ENCODE results near the gene GGNBP2. TPM values are rescaled to one million over a fixed set of nuclear protein-coding genes. Genes with fewer than 3 reads are reported as not detected.
A peak's percentile ranks its signal among the peaks of the same experiment; 100 is the strongest.

Gene GGNBP2
- total RNA-seq, 2 donors from 2014 or later, result 162 to 174 TPM

DNA sequence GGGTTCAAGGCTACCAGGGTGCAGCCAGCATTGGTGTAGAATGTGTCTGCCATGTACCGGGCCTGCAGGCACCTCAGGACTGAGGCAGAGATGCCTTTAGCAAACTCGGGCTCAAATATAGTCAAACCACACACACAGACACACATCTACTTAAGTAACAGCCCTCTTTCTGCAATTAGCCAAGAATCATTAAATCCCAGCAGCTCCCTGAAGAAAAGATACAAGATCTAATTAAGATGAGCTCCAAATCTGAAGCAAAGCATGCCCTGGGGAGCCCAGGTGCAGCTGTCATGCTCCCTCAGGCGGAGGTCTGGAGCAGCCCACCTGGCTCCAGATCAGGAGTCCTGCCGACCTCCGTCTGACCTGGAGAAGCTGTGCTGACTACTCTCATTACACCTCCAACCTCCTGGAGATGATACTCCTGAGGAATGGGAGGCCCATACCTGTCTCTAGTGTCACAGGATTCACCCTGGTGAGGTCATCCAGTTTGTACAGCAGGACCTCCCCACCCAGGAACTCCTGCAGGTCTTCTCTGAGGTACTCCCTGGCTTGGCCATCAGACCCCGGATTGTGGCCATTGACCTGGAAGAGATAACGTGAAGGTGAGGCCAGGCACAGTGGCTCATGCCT is 17.0 kb upstream of the GGNBP2 start:
- Mint-ChIP-seq H3K4me3 (no peak overlapping the region), H3K36me3 (ENCODE audit: low read depth) (peaks cover 10% of the 10 kb centered on the region), H3K4me1 (peaks cover 16% of the 10 kb centered on the region), H3K27me3 (no peaks in the 10 kb centered on the region), H3K27ac (no peak overlapping the region)
- no peaks in the 10 kb centered on the region for H3K9me3 ChIP-seq (ENCODE audit: control insufficient read depth, low read length, poor library complexity, severe bottlenecking)
- no peak for ATAC-seq
- no peak for DNase-seq

DNA sequence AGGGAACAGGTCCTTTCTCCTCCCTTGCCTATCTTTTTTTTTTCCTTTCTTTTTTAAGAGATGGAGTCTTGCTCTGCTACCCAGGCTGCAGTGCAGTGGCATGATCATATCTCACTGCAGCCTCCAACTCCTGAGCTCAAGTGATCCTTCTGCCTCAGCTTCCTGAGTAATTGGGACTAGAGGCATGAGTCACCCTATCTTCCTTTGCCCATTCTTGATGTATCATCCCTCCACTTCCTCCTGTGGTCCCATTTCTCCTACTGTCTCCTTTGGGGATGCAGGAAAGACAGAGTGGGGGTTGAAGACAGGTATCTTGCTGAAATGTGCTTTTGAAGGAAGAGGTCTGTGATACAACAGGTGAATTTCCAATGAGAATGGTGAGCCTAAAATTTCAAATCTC is 15.6 kb upstream of the GGNBP2 start:
- Mint-ChIP-seq H3K36me3 (ENCODE audit: low read depth) (peaks cover 10% of the 10 kb centered on the region), H3K4me1 (peaks cover 17% of the 10 kb centered on the region), H3K4me3 (no peak overlapping the region), H3K27me3 (no peaks in the 10 kb centered on the region), H3K27ac (no peak overlapping the region)
- no peak for ATAC-seq
- no peaks in the 10 kb centered on the region for H3K9me3 ChIP-seq (ENCODE audit: control insufficient read depth, low read length, poor library complexity, severe bottlenecking)
- no peak for DNase-seq

GRCh38 chr17:36532435-36532975 is 12.2 kb upstream of the GGNBP2 start:
- Mint-ChIP-seq H3K36me3 (ENCODE audit: low read depth) (peaks cover 2% of the 10 kb centered on the region), H3K27ac (no peak overlapping the region), H3K27me3 (no peaks in the 10 kb centered on the region), H3K4me1 (peaks cover 21% of the 10 kb centered on the region), H3K4me3 (no peak overlapping the region)
- ATAC-seq (no peak), DNase-seq (no peak)
- no peaks in the 10 kb centered on the region for H3K9me3 ChIP-seq (ENCODE audit: control insufficient read depth, low read length, poor library complexity, severe bottlenecking)

DNA sequence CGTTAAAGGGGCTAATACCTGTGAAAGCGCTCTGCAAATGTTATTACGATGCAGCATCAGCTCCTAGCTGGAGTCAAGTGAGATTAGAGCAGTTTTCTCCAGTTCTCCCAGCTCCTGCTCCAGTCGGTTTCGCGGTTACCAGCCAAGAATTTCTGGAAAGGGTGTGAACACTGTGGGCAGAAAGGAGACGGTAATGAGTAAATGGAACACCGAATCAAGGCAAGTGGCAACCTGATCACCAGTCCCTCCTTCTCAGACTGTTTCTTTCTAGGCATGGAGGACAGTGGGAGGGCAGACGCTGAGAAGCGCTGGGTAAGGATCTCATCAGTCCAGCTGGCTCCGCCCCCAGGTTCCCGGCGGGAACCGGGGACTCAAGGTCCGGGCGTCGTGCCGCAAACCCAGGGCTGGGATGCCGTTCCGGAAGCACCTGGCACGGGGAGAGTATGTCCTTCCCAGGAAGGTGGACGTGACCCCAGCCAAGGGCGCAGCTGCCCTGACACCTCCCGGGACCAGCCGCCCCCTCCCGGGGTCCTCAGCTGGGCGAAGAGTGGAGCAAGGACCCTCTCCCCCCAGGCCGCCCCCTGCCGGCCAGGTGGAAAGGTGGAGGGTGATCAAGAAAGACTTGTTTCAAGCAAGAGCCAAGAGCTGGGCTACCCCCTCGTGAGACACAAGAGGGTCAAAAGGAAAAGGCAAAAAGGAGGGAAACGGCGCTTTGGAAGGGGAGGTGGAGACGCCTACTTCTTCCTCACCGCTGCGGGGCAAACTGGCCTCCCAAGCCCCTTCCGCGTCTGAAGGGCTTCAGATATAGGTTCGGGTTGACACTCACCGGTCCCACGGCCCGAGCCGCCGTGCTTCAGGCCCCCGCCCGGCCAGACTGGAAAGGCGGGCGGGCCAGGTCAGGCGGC is 10.5 kb upstream of the GGNBP2 start:
- peak; percentile 29 to 50 (median 43) for DNase-seq
- Mint-ChIP-seq H3K4me3 (peak overlapping the region; percentile 98), H3K27me3 (no peaks in the 10 kb centered on the region), H3K27ac (peak overlapping the region; percentile 94), H3K36me3 (ENCODE audit: low read depth) (peaks cover 1% of the 10 kb centered on the region), H3K4me1 (peaks cover 20% of the 10 kb centered on the region)
- no peaks in the 10 kb centered on the region for H3K9me3 ChIP-seq (ENCODE audit: control insufficient read depth, low read length, poor library complexity, severe bottlenecking)
- ATAC-seq, result peak; percentile 50

DNA sequence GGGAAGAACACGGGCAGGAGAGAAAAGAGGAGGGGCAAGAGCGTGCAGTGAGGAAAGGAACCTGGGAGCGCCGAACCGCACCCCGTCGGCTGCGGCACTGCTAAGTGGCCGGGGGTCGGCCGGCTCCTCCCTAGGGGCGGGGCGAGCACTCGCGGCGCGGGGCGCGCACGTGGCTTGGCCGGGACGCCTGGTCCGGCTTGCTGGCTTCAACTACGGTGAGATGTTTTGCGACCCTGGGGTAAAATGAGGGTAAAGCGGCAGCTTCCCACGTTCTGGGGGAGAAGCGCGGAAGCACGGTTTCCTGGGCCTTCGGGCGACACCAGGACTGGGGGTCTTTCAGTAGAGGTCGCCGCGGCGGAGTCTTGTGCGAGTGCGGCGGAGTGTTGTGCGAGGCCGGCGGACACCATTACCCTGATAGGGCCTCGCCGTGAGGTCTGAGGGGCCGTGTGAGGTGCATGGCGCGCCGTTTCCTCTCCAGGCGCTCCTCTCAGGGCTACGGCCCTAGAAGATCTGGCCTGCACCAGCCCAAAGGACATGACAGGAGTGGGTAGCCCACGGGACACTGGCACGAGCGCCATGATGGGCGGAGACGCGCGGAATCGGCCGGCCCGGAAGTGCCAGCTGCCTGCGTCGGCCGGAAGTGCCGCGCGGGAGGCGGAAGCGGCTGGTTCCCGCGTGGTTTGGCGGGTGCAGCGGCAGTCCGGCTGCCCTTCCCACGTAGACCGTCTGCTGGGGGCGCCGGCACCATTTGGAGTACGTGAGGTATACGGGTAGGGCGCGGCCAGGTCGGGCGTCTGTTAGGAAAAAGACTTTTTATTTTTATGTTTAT is 9.7 kb upstream of the GGNBP2 start, which contains the start of the genes MYO19 and PIGW:
TSS of gene MYO19 (minus strand) at position 29 of the 829 bp plus-strand sequence. CDS start 2,330 bp downstream, outside the sequence.
TSS of gene PIGW (plus strand) at position 148 of the 829 bp plus-strand sequence. CDS start 2,115 bp downstream, outside the sequence.
- H3K4me1 Mint-ChIP-seq, result peaks cover 17% of the 10 kb centered on the region
- peak within 1 kb of the TSS; percentile 94 for H3K27ac Mint-ChIP-seq
- H3K36me3 Mint-ChIP-seq (ENCODE audit: low read depth), result no peaks in the 10 kb centered on the region
- no peaks in the 10 kb centered on the region for H3K9me3 ChIP-seq (ENCODE audit: control insufficient read depth, low read length, poor library complexity, severe bottlenecking)
- DNase-seq, result peak; percentile 70 to 76 (median 75)
- ATAC-seq, result peak; percentile 82
- peak within 1 kb of the TSS; percentile 98 for H3K4me3 Mint-ChIP-seq
- no peaks in the 10 kb centered on the region for H3K27me3 Mint-ChIP-seq

DNA sequence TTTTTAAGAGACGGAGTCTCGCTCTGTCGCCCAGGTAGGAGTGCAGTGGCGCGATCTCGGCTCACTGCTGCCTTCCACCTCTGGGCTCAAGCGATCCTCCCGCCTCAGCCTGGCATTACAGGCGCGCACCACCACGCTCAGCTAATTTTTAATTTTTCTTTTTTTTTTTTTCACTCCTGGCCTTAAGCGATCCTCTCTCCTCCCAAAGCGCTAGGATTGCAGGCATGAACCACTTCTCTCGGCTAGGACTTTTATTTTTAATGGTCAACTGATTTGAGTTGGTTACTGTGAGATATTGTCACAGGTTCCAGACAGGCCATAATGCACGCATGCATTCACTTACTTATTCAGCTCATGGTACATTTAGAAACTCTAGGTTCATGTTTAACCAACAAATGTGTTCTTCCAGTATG is 9.0 kb upstream of the GGNBP2 start:
- ATAC-seq (no peak), DNase-seq (no peak)
- no peaks in the 10 kb centered on the region for H3K36me3 Mint-ChIP-seq (ENCODE audit: low read depth)

GRCh38 chr17:36540696-36541095 is 4.0 kb upstream of the GGNBP2 start:
- no peaks in the 10 kb centered on the region for H3K36me3 Mint-ChIP-seq (ENCODE audit: low read depth)
- H3K4me1 Mint-ChIP-seq, result peaks cover 11% of the 10 kb centered on the region
- no peak overlapping the region for H3K27ac Mint-ChIP-seq
- no peak overlapping the region for H3K4me3 Mint-ChIP-seq
- ATAC-seq (no peak), DNase-seq (no peak)
- H3K27me3 Mint-ChIP-seq, result no peaks in the 10 kb centered on the region
- no peaks in the 10 kb centered on the region for H3K9me3 ChIP-seq (ENCODE audit: control insufficient read depth, low read length, poor library complexity, severe bottlenecking)

More for the DNA sequence above, 9.0 kb upstream of the GGNBP2 start:
- no peaks in the 10 kb centered on the region for H3K9me3 ChIP-seq (ENCODE audit: control insufficient read depth, low read length, poor library complexity, severe bottlenecking)
- no peaks in the 10 kb centered on the region for H3K27me3 Mint-ChIP-seq
- H3K27ac Mint-ChIP-seq, result peak overlapping the region; percentile 94
- H3K4me3 Mint-ChIP-seq, result peak overlapping the region; percentile 98
- H3K4me1 Mint-ChIP-seq, result peaks cover 17% of the 10 kb centered on the region

GRCh38 chr17:36542755-36543154 is 2.0 kb upstream of the GGNBP2 start:
- peak overlapping the region; percentile 99 for H3K27ac Mint-ChIP-seq
- ATAC-seq (no peak), DNase-seq (no peak)
- H3K27me3 Mint-ChIP-seq, result no peaks in the 10 kb centered on the region
- H3K36me3 Mint-ChIP-seq (ENCODE audit: low read depth), result no peaks in the 10 kb centered on the region
- no peaks in the 10 kb centered on the region for H3K9me3 ChIP-seq (ENCODE audit: control insufficient read depth, low read length, poor library complexity, severe bottlenecking)
- H3K4me1 Mint-ChIP-seq, result peaks cover 15% of the 10 kb centered on the region
- H3K4me3 Mint-ChIP-seq, result no peak overlapping the region

DNA sequence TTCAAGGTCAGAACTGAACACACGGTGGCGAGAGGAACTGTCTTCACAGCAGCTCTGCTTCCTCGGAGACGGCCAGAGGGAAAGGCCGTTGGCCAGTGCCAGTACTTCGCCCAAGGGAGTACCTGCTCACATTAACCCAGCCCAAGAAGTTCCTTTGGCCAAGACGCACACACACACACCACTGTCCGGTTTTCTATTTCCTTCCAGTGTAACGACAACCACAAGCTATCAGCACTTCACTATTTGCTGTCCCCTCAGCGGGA is 744 bp upstream of the GGNBP2 start:
- Mint-ChIP-seq H3K27me3 (no peaks in the 10 kb centered on the region), H3K4me3 (peak overlapping the region; percentile 97), H3K27ac (peak overlapping the region; percentile 99), H3K36me3 (ENCODE audit: low read depth) (no peaks in the 10 kb centered on the region), H3K4me1 (peaks cover 23% of the 10 kb centered on the region)
- no peak for DNase-seq
- H3K9me3 ChIP-seq (ENCODE audit: control insufficient read depth, low read length, poor library complexity, severe bottlenecking), result no peaks in the 10 kb centered on the region
- ATAC-seq, result no peak

GRCh38 chr17:36545077-36545464 is 352 bp downstream of the GGNBP2 start:
- no peaks in the 10 kb centered on the region for H3K9me3 ChIP-seq (ENCODE audit: control insufficient read depth, low read length, poor library complexity, severe bottlenecking)
- H3K27me3 Mint-ChIP-seq, result no peaks in the 10 kb centered on the region
- no peaks in the 10 kb centered on the region for H3K36me3 Mint-ChIP-seq (ENCODE audit: low read depth)
- H3K27ac Mint-ChIP-seq, result peak overlapping the region; percentile 99
- no peak for DNase-seq
- H3K4me1 Mint-ChIP-seq, result peaks cover 28% of the 10 kb centered on the region
- peak overlapping the region; percentile 97 for H3K4me3 Mint-ChIP-seq
- ATAC-seq, result no peak

DNA sequence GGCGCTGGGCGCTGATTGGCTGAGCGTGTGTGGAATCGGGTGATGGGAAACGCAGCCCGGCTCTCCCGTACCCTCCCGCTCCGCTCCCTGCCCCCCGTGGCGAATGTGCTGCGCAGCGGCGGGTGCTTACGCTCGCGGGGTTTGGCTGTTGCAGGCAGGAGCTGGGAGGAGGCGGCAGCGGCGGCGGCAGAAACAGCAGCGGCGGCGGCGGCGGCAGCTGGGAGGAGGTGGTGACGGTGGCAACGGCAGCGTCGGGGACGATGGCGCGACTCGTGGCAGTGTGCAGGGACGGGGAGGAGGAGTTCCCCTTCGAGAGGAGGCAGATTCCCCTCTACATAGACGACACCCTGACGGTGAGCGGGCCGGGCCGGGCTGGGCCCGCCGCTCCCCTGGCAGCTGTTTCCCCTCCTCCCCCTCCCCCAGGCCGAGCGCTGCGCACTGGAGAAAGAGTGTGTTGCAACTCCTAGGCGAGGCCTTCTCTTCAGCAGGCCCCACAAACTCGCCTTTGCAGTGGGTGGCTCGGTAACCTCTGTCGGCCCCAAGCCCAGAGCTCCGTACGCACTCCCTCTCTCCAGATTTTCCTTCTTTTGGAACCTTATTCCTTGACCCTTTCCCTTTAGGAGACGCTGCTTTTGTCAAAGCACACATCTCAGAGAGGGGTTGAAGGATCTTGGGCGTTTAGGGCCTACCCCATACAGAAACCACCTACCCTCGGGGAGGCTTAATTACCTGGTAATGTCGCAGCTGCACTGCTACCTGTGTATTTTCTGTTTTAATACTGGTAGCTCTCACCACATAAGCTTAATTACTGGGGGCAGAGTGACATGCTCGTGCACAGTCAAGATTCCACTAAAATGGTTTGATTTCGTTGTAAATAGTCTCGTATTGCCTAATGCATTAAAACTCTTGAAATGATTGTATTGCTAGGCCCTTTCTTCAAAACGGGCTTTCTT is 1.0 kb downstream of the GGNBP2 start:
- H3K36me3 Mint-ChIP-seq (ENCODE audit: low read depth), result no peaks in the 10 kb centered on the region
- H3K9me3 ChIP-seq (ENCODE audit: control insufficient read depth, low read length, poor library complexity, severe bottlenecking), result no peaks in the 10 kb centered on the region
- H3K4me1 Mint-ChIP-seq, result peaks cover 34% of the 10 kb centered on the region
- peak overlapping the region; percentile 97 for H3K4me3 Mint-ChIP-seq
- no peaks in the 10 kb centered on the region for H3K27me3 Mint-ChIP-seq
- ATAC-seq (peak; percentile 81), DNase-seq (peak; percentile 93 to 97 (median 97))
- peak overlapping the region; percentile 99 for H3K27ac Mint-ChIP-seq

Data from T-helper 17 cell (primary cell).